Measurements from ENCODE around the gene TMEM171.
A peak's percentile ranks its signal among the peaks of the same experiment; 100 is the strongest.

Gene TMEM171

GRCh38 chr5:73117088-73117740, 3.2 kb upstream of the TMEM171 start:
- no peak for DNase-seq
- in situ Hi-C loops (cut with MboI; ENCODE audit: low pct_unique_long_range_greater_than_20kb, low sequenced_read_pairs) = no loop called here

GRCh38 chr5:73118391-73118973, 1.9 kb upstream of the TMEM171 start:
- in situ Hi-C loops (cut with MboI; ENCODE audit: low pct_unique_long_range_greater_than_20kb, low sequenced_read_pairs) = no loop called here
- no peak for DNase-seq

DNA sequence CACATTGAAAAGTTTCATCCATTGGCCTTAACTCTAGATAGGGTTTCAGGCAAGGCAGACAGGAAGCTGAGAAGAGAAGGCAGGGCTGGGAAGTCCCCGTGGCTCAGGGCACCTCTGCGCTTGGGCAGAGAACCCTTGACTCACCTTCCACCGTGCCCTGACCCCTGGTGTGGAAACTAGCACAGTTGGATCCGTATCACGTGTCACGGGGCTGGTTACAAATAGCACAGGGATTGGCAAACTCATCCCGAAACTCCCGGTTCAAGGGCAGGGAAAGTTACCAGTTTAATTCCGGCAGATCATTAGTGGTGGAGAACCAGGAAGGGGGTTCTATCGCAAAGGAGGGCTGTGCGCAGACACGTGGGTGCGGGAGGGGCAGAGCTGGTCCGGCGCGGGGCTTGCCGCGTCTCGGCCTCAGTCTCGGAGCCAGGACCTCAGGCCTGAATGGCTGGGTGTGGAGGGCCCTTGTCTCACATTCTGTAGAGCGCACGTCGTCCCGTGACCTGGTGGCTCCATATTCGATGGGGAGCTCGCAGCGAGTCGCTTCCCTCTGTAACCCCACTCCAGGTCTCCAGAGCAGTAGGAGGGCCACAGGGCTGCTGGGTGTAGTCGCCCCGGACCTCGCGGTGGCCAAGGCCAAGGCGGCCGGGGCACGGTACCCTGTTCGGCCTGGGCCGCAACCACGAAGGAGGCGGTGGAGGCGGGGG, 771 bp upstream of the TMEM171 start:
- in situ Hi-C loops (cut with MboI; ENCODE audit: low pct_unique_long_range_greater_than_20kb, low sequenced_read_pairs) = no loop called here
- no peak for DNase-seq

DNA sequence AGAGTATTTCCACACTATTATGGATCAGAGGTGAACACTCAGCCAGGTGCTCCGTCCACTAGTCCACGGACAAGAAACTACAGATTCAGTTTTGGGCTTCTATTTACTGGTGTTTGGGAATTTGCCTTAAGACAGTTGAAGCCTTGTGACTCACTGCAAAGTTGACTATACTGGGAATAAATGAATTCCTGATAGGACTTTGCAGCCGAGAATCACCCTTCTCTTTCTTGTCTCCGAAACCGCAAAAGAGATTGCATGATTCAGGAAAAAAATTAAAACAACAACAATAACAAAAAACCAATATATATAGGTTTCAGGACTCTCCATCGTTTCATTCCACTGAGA, 716 bp downstream of the TMEM171 start:
- in situ Hi-C loops (cut with MboI; ENCODE audit: low pct_unique_long_range_greater_than_20kb, low sequenced_read_pairs) = no loop called here

DNA sequence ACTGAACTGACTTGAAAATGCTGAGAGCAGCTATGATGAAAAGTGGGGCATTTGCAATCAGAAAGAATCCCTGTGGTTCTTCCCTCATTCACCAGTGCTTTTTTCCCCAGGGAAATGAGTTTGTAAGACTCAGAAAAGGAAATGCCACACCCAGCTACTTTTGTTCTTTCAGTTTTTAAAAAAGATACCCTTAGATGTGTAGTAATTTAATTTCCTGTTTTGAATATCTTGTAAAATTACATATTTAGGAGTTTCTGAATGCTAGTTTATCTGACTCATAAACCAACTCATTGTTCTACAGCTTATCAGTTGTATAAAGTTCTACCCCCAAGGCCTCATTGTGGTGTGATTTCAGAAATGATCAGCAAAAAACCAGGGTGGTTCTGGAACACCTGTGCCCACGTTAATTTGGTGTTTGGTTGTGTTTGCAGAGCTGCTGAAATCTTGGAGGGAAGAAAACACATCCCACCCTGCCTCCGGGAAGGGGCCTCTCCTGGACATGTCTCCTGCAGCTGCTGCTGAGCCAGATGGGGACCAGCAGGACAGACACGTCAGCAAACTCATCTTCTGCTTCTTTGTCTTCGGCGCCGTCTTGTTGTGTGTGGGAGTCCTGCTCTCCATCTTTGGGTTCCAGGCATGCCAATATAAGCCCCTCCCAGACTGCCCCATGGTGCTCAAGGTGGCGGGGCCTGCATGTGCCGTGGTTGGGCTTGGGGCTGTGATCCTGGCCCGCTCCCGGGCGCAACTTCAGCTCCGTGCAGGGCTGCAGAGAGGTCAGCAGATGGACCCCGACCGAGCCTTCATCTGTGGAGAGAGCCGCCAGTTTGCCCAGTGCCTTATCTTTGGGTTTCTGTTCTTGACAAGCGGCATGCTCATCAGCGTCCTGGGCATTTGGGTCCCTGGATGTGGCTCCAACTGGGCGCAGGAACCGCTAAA, 2.8 kb downstream of the TMEM171 start:
- in situ Hi-C loops (cut with MboI; ENCODE audit: low pct_unique_long_range_greater_than_20kb, low sequenced_read_pairs) = no loop called here
- no peak for DNase-seq

More for the DNA sequence above, 716 bp downstream of the TMEM171 start:
- no peak for DNase-seq

- in situ Hi-C loops (cut with MboI; ENCODE audit: low pct_unique_long_range_greater_than_20kb, low sequenced_read_pairs) = no loop called here
- no peak for DNase-seq
Observed at GRCh38 chr5:73125289-73125688, 4.9 kb downstream of the TMEM171 start.

DNA sequence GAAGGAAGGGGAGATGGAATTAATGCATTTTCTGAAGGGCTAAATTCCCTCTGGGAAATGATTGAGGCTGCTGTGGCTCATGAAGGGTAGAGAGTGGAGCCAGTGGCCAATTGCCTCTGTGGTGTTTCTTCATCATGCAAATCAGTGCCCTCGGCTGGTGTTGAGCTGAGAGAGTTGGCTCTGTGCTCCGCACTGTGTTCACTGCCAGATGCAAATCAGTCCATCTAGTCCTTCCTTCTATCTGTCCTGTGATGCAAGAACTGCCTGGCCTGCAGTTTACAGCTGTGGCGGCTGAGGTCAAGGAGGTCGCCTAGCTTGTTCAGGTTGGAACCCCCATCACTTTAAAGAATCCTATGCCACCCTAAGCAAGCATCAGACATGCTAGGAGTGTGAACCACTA, 6.0 kb downstream of the TMEM171 start:
- DNase-seq = no peak
- in situ Hi-C loops (cut with MboI; ENCODE audit: low pct_unique_long_range_greater_than_20kb, low sequenced_read_pairs) = no loop called here

DNA sequence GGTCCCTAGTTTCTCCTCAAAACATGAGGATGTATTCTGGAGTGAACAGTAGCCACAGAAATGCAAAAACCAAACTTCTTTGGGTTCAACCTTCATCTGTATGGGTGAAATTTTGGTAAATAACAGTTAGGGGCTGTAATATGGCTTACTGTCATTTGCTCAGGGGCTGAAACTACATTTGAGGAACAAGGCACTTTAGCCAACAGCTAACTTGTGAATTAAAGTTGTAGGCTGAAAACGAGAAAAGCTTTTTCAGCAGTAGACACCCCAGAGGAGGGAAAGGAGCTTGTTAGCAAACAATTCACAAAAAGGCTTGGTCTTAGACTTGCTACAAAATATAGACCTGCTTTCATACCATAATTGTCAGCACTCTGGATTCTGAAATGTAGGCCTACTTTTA, 6.6 kb downstream of the TMEM171 start:
- in situ Hi-C loops (cut with MboI; ENCODE audit: low pct_unique_long_range_greater_than_20kb, low sequenced_read_pairs) = no loop called here
- no peak for DNase-seq

DNA sequence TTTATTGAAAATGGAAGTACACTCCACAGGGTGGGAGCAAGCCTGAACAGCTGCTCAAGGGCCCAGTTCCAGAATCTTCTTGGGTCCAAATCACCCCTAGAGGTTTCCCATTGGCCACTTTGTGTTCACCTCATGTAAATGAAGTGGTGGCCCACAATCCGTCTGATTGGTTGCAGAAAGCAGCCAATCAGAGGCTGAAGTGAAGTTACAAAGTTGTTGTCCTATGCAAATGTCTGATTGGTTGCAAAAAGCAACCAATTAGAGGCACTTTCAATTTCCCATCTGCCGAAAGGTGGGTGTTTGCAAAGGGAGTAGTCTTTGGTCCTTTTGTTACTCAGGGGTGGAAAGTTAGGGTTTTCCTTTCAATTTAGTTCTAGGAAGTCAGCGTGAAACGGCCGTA, 8.8 kb downstream of the TMEM171 start:
- in situ Hi-C loops (cut with MboI; ENCODE audit: low pct_unique_long_range_greater_than_20kb, low sequenced_read_pairs) = no loop called here
- no peak for DNase-seq

- DNase-seq = no peak
- in situ Hi-C loops (cut with MboI; ENCODE audit: low pct_unique_long_range_greater_than_20kb, low sequenced_read_pairs) = no loop called here
Observed at GRCh38 chr5:73130811-73131210, 10.4 kb downstream of the TMEM171 start.

DNA sequence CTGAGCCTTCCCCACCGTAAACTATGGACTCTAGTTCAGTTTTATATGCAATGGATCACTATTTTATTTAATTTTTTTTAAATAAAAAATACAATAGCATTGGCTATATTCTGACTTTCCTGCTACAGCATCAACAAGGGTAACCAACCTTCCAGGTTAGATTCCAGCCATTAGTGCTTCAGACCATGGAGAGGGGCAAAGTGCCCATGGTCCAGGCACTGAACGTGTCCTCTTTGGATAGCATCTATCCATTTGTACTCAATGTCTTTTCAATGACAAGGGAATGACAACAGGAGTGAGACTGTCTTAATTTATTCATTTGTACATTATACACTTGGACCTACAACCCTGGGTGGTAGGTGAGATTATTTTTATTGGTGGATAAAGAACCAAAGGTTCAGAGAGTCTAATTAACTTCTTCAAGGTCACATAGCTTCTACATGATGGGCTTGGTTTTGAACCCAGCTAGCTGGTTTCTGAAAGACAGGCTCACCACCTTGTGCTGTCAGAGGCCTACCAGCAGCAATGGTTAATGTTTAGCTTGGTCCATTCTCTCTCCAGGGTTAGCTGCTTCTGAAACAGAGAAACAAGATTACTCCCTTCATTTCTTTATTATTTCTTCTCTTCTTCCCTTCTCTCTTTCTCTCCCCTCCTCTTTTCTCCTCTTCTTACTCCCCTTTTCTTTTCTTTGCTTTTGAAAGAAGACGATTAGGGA, 11.5 kb downstream of the TMEM171 start:
- in situ Hi-C loops (cut with MboI; ENCODE audit: low pct_unique_long_range_greater_than_20kb, low sequenced_read_pairs) = no loop called here
- no peak for DNase-seq

DNA sequence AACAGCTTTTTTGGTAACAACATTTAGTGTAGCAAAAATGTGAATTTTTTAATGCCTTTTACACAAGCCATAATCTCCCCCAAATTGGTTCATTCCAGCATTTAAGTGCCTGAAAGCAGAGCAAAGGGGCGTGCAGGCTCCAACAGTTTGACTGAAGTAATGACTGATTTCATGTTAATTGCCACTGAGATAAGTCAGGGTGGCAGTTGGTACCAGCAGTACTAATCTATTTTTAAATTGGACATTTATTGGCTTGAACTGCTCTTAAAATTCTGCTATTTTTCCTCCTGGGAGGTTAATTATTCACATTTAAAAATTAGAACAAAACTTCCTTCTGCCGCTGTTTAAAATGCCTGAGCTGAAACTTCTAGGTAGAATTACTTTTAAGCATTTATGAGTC, 12.4 kb downstream of the TMEM171 start:
- no peak for DNase-seq
- in situ Hi-C loops (cut with MboI; ENCODE audit: low pct_unique_long_range_greater_than_20kb, low sequenced_read_pairs) = no loop called here

DNA sequence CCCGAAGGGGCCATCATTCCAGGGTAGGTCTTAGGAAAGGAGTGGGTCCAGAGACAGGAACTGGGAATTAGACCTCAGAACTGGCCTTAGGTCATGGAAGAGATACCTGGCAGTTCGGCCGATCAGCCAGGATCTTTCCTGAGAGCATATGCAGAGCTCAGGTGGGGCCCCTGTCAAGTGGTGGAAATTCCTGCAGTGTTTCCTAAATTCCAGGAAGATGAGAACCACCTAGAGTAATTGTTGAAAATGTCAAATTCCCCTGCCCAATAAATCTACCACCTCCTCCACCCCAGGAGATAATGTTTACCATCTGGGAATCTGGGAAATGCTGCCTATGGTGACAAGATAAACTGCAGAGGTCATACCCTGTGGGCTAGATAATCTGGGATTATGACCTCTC, 14.6 kb downstream of the TMEM171 start:
- in situ Hi-C loops (cut with MboI; ENCODE audit: low pct_unique_long_range_greater_than_20kb, low sequenced_read_pairs) = no loop called here
- no peak for DNase-seq

DNA sequence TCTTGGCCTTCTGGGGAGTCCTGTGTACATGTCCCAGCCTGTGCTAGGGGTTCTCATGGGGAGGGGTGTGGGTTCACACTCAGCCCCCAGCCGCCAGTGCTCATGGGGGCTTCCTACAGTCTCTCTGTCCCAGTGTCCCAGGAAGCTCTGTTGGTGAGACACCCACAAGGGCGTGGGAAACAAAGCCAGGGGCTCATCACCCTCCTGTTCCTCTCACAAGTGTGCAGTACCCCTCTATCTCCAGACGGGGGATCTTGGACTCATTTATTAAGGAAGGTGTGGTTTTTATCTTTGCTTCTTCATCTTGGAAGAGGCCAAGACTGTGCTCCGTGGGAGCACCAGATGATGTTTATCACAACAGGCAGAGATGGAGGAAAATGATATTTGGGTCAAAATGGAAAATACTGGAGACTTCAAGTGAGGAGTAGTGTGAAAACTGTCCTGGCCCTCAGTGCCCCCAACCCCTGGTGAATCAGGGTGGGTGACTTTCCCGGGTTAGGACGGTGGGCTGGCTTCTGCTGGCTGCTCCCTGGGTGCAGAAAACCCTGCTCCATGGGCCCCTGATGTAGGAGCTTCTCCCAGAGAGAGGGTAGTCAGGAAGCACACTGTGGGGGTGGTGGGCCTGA, 15.2 kb downstream of the TMEM171 start:
- in situ Hi-C loops (cut with MboI; ENCODE audit: low pct_unique_long_range_greater_than_20kb, low sequenced_read_pairs) = no loop called here
- DNase-seq = peak; percentile 37

- no peak for DNase-seq
- in situ Hi-C loops (cut with MboI; ENCODE audit: low pct_unique_long_range_greater_than_20kb, low sequenced_read_pairs) = no loop called here
Observed at GRCh38 chr5:73136055-73136562, 15.7 kb downstream of the TMEM171 start.

GRCh38 chr5:73137563-73138530, 17.5 kb downstream of the TMEM171 start:
- no peak for DNase-seq
- in situ Hi-C loops (cut with MboI; ENCODE audit: low pct_unique_long_range_greater_than_20kb, low sequenced_read_pairs) = no loop called here

- in situ Hi-C loops (cut with MboI; ENCODE audit: low pct_unique_long_range_greater_than_20kb, low sequenced_read_pairs) = no loop called here
- DNase-seq = no peak
Observed at GRCh38 chr5:73139485-73139884, 19.1 kb downstream of the TMEM171 start.
